Measurements from ENCODE around the gene CCR6.

CCR6 gene

DNA sequence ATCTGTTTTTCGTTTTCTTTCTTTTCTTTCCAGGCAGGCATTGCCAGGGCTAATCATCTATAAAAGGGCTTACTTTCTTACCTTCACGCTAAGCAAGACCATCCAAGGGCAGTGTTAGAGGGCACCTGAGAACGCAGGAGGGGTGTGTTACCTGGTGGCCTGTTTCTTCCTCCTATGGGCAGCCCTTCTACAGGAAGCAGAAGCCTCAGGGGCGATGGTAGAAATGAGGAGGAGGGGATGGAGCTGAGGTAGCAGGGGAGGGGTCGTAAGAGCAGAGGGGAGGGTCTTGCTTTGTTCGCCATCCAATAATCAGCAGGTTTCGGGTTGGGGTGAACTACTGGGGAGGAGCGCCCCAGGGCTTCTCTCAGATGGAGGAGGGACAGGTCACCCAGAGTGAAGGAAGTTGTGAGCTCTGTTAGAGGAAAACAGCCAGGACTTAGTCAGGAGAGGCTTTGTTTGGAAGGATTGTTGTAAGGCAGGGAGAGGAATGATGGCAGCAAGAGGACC lies 1.5 kb upstream of the CCR6 start:
- DNase-seq = no peak

DNA sequence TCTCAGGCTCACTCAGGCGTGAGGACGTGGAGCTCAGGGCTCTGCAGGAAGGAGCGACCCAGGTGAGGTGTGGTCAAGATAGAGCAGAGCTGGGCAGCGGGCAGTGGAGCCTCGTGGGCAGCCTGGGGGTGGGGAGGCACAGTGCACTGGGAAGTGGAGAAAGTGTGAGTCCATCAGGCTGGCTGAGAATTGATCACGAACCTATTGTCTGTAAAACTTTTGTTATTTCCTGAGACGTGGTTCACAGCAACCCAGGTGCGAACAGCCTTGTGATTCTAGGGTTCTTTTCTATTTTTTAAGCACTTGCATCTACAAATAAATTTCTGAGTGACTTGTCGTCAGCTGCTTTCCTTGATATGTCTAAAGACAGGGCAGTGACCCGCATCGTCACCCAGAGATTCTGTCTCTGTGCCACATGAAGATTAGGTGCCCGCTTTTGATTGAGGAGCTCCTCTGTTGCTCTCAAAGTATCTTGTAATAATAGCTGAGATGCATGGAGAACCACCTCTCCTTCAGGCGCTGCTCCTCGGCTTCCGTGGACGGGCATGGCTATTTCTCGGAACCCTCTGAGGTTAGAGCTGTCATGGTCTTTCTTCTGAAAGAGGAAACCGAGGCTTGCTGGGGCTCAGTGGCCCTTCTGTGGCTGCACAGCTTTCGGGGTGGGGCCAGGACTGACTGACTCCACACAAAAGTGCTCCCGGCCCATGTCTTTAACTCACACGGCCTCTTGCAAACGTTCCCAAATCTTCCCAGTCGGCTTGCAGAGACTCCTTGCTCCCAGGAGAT lies 662 bp upstream of the CCR6 start:
- no peak for DNase-seq

DNA sequence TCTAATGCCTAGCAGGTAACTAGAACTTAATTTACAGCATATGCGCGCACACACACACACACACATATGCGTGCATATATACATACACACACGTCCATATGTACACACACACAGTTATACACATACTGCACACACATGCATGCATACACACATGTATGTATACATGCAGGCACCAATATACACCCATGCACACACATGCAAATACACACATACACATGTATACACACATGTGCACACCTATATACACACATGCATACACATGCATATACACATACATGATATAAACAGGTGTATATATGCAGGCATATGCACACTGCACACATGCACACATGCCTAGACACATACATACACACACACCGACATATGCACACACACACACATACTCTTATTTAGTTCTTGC lies 1.9 kb downstream of the CCR6 start:
- no peak for DNase-seq

DNA sequence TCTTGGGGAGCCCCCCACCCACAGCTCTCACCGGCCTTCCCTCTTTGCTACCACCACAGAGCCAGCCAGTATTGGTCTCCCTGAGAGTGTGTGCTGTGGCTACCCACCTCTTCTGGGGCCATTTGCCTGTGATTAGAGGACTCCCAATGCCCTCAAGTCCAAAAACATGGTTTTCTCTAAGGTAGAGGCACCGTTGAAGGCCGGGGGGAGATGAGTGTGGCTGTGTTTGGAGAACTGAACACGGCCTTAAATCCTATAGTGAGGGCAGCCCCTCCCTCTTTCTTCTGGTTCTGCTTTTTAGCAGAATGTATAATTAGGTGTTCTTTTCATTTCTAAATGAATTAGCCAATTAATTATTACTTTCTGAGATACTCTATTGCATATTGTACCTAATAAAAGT lies 2.5 kb downstream of the CCR6 start:
- no peak for DNase-seq

DNA sequence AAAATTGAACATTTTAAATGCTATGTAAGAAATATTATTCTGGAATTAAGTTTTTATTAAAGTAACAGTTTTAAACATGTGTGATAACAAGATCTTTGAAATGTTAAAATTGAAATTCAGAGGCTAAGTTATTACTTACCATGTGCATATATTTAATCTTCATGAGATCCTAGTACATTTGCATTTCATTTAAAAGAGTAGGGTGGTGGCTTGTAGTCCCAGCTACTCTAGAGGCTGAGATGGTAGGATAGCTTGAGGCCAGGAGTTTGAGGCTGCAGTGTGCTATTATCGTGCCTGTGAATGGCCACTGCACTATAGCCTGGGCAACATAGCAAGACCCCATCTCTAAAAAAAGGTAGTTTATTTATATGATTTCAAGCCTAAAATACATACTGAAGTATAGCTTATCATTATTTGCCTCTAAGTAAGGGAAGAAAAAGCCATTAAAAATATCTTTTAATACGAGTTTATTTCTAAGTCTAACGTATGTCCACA lies 3.0 kb downstream of the CCR6 start:
- DNase-seq = no peak

DNA sequence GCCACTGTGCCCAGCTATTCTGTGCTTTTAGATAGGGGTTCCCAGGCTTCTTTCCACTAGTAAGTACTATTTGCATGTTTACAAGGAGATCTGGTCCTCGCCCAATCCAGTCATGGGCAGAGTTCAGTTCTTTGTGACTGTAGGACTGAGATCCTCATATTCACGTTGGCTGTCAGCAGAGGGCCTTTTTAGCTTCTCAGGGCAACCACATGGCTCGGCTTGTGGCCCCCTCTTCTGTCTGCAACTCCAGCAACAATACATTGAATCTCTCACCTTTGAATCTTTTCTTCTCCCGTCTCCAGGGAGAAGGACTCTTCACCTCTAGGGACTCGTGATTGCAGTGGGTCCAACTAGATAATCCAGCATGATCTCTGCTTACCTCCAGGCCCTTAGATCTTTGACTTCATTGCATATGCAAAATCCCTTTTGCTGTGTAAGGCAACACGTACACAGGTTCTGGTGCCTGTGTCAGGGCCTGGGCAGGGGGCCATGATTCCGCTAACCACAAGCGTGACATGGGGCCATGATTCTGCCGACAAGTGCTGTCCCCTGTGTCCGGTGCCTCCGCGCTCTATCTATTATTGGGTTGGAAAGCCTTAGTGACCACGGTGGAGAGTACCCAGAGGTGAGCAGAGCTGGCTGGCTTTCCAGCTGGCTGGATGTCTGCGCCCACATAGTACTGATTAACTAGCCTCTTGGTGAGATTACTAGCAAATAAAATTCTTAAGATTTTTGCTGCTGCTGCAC lies 5.1 kb downstream of the CCR6 start:
- no peak for DNase-seq

DNA sequence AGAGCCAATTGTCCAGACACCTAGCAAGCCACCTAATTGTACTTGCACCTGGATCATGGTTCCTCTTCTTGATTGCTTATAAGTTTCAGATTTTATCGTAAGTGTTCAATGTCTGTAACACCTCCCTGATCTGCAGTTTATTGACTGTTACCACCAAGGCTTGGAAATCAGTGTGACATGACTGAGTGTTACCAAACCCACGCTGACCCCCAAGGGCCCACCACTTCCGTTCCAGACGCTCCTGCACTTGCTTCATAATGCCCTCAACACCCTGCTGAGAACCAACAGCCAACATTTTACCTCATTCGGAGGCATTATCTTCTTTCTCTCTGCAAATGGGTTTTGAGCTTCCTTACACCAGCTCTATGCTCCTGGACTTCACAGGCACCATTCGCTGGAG lies 6.3 kb downstream of the CCR6 start:
- DNase-seq = no peak

DNA sequence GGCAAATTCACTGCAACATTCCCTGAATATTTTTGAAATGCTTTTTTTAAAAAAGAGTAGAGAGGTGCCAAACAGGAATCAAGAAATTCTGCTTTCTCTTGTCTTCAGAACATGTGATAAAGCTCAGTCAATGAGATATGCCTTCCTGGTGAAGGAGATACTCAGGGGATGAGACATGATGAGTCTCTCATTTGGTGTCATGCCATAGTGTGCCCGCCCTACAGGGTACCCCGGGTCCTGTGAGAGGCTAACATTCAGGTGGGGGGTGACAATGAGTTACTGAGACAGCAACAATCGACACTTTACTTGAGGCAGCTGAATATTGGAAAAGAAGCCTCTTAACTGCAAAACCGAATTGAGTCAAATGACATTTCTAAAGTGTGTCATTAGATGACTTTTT lies 6.7 kb downstream of the CCR6 start:
- no peak for DNase-seq

DNA sequence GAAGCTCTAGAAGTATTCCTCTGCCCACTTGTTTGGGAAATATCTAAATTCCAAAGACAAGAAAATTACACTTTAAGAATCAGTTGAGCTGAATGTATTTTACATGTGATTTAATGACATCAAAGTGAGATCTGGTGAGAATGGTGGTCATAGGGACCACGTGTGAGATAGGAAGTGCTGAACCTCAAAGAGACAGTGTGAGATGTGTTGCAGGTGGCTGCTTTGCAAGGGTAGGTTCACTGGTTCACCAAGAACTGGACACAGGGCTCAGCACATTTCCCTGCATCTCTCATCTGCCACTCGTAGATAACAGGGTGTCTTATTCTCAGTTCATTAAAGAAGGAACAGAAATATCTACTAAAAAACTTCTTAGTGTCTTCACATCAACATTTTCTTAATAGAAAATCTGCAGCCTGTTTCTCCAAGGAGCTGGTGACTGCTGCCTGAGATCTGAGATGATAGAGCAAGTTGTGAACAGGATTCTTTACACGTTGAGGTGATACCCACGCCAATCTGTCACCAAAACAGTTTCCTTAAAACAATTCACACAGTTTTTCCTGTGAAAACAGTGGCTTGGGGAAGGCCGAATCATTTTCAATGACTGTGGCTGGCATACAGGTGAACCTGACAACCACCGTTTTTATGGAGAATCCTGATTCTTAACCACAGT lies 7.2 kb downstream of the CCR6 start:
- no peak for DNase-seq

DNA sequence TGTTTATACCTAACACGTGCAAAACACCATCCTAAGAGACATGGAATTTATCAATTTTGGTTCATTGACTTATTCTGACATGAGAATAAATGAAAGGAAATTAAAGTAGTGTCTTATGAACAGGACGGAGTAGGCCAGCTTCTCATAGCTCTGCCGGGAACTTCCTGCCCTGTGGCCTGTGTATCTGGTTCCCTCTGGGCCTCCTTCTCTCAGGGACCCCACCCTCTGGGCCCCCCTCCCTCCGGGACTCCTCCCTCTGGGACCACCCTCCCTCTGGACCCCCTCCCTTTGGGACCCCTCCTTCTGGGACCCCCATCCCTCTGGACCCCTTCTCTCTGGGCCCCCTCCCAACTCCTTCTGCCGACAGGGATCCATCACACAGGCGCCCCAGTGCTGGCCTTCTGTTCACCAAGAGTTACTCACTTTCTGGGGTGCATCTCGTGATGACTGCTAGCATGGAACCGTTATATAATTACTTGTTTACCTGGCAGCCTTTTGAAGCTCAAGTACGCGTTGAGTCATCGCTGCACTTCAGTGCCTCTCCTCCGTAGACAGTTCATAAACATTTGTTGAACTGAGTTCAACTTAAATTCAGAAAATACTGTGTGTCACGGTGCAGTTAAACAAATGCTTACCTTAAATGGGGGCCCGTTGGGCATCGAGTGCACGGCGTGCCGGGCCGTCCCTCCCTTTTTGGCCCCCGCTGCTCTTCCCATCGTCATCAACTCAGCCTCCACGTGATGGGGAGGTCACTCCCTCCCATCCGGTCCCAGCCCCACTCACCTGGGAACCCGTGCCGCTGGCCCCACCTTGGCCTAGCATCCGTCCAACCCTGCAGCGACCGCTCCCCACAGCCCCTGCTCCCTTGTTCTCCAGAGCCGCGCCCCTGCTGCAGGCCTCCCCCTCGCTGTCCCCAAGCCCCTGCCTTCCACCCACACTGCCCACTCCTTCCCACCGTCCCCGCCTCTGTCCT lies 8.1 kb downstream of the CCR6 start:
- DNase-seq = no peak

DNA sequence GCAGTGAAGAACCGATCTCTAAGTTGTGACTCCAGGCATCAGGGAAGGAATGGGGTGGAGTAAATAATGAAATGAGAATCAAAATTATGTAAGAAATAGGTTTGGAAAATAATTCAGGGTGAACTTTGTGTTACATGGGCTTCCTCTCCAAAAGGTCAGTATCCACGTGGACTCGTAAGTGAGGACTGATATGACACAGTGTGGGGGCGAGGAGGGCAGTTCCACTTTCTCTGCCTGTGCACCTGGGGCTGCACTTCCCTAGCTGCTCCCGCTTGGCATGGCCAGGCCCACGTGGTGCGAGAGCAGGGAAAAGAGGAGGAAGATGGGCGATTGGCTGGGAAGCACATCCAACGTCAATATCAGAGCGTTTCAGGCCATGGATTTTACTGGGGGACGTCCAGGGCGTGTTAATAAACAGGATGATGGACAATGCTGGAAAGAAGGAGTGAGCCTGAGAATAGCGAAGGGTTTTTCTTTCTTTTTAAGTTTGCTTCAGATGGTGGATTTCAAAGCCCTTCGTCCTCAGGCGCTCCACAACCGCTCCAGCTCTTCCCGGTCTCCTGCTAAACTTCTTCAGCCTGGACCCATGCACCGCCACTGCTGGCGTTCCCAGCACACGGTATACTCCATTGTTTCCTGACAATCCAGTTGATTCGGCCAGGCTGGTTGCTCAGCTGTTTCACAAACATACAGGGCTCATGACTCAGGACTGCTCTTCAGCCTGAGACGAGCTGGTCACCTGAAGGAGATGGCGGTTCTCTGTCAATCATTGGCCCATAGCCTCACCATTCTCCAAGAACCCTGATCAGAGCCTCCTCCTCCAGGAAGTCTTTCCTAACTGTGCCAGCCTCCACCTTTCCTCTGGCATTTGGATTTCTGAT lies 11.8 kb downstream of the CCR6 start:
- DNase-seq = no peak

DNA sequence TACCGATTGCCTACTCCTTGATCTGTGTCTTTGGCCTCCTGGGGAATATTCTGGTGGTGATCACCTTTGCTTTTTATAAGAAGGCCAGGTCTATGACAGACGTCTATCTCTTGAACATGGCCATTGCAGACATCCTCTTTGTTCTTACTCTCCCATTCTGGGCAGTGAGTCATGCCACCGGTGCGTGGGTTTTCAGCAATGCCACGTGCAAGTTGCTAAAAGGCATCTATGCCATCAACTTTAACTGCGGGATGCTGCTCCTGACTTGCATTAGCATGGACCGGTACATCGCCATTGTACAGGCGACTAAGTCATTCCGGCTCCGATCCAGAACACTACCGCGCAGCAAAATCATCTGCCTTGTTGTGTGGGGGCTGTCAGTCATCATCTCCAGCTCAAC lies 13.5 kb downstream of the CCR6 start:
- no peak for DNase-seq

DNA sequence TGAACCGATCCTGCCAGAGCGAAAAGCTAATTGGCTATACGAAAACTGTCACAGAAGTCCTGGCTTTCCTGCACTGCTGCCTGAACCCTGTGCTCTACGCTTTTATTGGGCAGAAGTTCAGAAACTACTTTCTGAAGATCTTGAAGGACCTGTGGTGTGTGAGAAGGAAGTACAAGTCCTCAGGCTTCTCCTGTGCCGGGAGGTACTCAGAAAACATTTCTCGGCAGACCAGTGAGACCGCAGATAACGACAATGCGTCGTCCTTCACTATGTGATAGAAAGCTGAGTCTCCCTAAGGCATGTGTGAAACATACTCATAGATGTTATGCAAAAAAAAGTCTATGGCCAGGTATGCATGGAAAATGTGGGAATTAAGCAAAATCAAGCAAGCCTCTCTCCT lies 14.2 kb downstream of the CCR6 start:
- DNase-seq = no peak

DNA sequence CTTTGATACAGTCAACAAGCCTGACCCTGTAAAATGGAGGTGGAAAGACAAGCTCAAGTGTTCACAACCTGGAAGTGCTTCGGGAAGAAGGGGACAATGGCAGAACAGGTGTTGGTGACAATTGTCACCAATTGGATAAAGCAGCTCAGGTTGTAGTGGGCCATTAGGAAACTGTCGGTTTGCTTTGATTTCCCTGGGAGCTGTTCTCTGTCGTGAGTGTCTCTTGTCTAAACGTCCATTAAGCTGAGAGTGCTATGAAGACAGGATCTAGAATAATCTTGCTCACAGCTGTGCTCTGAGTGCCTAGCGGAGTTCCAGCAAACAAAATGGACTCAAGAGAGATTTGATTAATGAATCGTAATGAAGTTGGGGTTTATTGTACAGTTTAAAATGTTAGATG lies 15.0 kb downstream of the CCR6 start:
- DNase-seq = no peak

DNA sequence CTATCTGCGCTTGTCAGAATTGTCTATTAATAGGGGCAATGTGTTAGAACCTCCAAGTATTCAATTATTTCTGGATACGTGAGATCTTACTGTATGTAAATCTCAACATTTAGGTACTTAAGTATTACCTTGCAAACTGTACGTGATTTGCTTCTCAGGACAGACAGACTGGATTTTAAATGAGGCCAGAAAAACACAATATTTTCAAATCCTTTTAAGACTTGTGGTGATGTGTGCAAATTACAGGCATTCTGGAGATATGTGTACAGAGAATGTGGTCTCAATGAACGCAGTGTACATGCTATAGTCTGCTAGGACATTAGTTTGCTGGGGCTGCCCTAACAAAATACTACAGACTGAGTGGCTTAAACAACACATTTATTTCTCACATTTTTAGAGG lies 16.9 kb downstream of the CCR6 start:
- DNase-seq = no peak

DNA sequence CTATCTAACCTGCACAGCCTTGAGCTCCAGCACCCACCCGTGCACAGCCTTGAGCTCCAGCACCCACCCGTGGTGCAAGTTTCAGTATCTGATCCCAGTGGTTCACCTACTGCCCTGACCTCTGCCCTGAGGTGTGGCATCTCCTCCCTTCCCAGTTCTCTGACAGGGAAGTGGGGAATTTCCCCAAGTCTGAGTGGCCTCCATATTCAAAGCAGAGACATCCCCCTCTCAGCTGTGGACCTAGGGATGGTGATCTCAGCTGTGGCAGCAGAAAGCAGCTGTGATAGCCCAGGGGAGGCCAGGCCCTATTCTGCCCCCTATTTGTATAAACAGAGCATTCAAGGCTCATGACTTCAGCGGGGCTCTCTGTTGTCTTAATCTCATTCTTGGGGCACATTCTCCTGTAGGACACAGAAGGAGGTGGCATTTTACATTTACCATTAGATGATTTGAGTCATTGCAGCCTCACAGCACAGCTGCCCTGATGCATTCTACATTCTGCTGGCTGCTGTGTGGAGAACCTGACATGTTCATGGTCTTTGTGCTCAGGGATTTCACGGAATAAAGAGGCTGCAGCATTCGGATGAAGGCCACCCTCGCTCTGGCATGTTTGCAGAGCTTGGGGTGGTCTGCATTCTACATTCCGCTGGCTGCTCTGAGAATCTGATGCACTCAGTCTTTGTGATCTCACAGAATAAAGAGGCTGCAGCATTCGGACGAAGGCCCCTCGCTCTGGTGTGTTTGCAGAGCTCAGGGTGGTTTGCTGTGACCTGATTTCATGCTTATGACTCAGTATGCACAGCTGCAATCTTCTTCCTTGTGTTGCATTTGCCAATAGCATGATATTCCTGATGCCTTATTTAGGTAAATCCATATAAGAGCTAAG lies 17.9 kb downstream of the CCR6 start:
- DNase-seq = no peak

DNA sequence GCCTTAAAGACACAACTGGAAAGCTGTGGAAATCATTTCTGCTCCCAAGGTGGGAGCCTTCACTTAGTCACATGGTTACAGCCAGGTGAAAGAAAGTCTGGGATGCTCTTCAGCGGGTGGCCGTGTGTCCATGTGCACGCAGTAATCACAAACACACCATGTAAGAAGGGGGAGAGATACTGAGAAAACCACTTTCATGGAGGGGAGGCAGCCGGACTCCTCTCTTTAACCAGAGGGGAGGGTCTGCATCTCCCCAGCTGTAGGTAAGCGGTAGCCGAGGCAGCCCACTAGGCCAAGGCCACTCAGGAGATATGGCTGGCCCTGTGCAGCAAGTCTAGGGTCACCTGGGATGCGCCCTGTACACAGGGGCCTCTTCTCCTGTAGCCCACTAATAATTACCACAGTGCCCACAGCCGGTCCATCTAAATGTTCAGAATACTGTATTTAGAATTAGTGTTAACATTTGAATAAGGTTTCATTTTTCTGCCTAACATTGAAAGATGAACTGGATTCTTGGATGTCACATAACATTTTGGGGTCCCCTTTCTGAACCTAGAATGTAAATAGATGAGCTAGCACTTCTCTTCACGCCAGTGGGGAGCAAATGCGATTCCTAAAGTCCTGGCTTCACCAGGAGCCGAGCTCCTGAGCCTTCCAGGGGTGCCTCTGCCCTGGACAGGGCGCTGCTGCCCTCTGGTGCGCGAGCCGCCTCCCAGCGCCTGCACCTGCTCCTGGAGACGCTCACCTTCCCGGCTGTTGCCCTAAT lies 19.0 kb downstream of the CCR6 start:
- DNase-seq = peak; percentile 64

DNA sequence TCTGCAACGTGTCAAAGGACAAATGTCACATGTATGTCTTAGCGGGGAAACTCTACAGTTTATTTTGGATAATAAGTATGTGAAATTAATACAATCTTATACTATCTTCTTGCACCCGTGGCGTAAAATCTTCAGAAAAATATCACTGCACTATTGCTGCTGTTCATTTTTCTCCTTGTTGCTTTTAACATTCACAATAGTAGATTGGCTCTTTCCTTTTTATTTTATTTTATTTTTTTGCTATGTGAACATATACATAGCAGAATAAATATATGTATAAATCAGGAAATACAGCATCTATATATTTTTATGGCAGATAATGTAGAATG lies 19.5 kb downstream of the CCR6 start:
- no peak for DNase-seq

DNA sequence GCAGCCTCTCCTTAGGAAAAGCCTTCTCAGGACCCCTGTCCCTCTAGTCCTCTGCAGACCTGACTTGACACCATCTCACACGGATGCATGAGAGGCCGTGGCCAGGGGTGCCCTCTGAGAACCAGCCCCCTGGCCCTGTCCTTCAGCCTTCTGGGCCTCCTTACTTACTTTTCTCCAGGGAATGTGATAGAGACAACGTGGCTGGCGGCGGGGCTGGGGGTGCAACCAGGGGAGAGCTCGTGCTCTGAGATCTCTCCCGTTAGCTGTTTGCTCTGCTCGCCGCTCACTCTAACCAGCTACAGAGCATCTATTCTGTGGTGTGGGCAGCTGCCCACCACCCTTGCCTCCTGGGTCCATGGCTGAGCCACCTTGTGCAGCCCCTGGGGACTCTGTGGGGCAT lies 20.1 kb downstream of the CCR6 start:
- DNase-seq = no peak

DNA sequence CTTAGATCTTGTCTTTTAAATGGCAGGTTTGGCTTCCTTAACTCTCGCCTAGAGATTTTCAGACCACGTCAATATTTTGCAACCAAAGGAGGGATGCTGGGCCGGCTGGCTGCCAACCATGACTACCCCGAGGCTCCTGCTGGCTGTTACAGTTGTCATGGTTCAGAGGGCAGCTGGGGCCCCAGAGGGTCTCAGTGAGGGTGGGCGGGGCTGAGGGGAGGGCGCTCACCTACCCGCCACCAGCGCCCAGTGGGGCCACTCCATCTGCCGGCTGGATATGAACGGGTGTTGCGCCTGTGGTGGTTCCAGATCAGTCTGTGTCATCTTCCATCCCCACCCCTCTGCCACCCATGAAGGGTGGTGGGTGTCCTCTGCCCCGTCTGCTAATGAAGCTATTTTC lies 22.6 kb downstream of the CCR6 start:
- no peak for DNase-seq

All from activated CD8-positive, alpha-beta memory T cell treated with anti-CD3 and anti-CD28 coated beads, Interleukin-2, amount 50 U/mL, for 48 hours (primary cell).